Measurements from ENCODE around the gene MAZ.

MAZ gene

GRCh38 chr16:29857133-29857760, 50.9 kb downstream of the MAZ start:
- H3K4me3 ChIP-seq (IDR thresholded peaks at IDR 0.05; ENCODE audit: insufficient read depth, low read depth, low read length) = no peak overlapping the region
- no peak for TF ChIP-seq CTCF (conservative IDR thresholded peaks at IDR 0.05; ENCODE audit: low read depth, low read length)
- no peak overlapping the region for H3K27ac ChIP-seq
- H3K4me2 ChIP-seq = no peak overlapping the region
- peaks cover 6% of the 10 kb centered on the region; the same call in 1 of the 2 replicates for H3K79me2 ChIP-seq (ENCODE audit: insufficient read depth, low read depth)
- peaks cover 4% of the 10 kb centered on the region; the same call in 1 of the 2 replicates for H3K36me3 ChIP-seq (ENCODE audit: insufficient read depth)
- peaks cover 11% of the 10 kb centered on the region for H3K4me1 ChIP-seq (ENCODE audit: low read depth, poor library complexity, severe bottlenecking)
- H3K9ac ChIP-seq = no peak overlapping the region
- no peak overlapping the region for H2AFZ ChIP-seq (ENCODE audit: low read depth)
- no peaks in the 10 kb centered on the region for H3K27me3 ChIP-seq (ENCODE audit: insufficient read depth, low read depth)
- no peaks in the 10 kb centered on the region for H4K20me1 ChIP-seq (ENCODE audit: insufficient read depth)

- Histone ChIP-seq H3K4me3 (IDR thresholded peaks at IDR 0.05; ENCODE audit: insufficient read depth, low read depth, low read length) (no peak overlapping the region), H2AFZ (ENCODE audit: low read depth) (no peak overlapping the region), H3K27ac (no peak overlapping the region), H3K4me2 (no peak overlapping the region), H3K9ac (no peak overlapping the region), H3K27me3 (ENCODE audit: insufficient read depth, low read depth) (no peaks in the 10 kb centered on the region), H3K36me3 (ENCODE audit: insufficient read depth) (peaks cover 4% of the 10 kb centered on the region; the same call in 1 of the 2 replicates), H4K20me1 (ENCODE audit: insufficient read depth) (no peaks in the 10 kb centered on the region), H3K79me2 (ENCODE audit: insufficient read depth, low read depth) (peaks cover 13% of the 10 kb centered on the region; the same call in 1 of the 2 replicates), H3K4me1 (ENCODE audit: low read depth, poor library complexity, severe bottlenecking) (peaks cover 13% of the 10 kb centered on the region)
- TF ChIP-seq CTCF (conservative IDR thresholded peaks at IDR 0.05; ENCODE audit: low read depth, low read length) = no peak
Measured at GRCh38 chr16:29858149-29858849, 52.0 kb downstream of the MAZ start.

- Histone ChIP-seq H3K4me2 (no peak overlapping the region), H2AFZ (ENCODE audit: low read depth) (no peak overlapping the region), H3K36me3 (ENCODE audit: insufficient read depth) (peaks cover 4% of the 10 kb centered on the region; the same call in 1 of the 2 replicates), H3K9ac (no peak overlapping the region), H3K27me3 (ENCODE audit: insufficient read depth, low read depth) (no peaks in the 10 kb centered on the region), H3K27ac (no peak overlapping the region), H3K4me1 (ENCODE audit: low read depth, poor library complexity, severe bottlenecking) (peaks cover 17% of the 10 kb centered on the region), H3K4me3 (IDR thresholded peaks at IDR 0.05; ENCODE audit: insufficient read depth, low read depth, low read length) (no peak overlapping the region), H3K79me2 (ENCODE audit: insufficient read depth, low read depth) (peaks cover 13% of the 10 kb centered on the region; the same call in 1 of the 2 replicates), H4K20me1 (ENCODE audit: insufficient read depth) (no peaks in the 10 kb centered on the region)
- TF ChIP-seq CTCF (conservative IDR thresholded peaks at IDR 0.05; ENCODE audit: low read depth, low read length) = no peak
Measured at GRCh38 chr16:29858974-29859373, 52.6 kb downstream of the MAZ start.

GRCh38 chr16:29860218-29860617, 53.9 kb downstream of the MAZ start:
- Histone ChIP-seq H3K4me1 (ENCODE audit: low read depth, poor library complexity, severe bottlenecking) (peaks cover 17% of the 10 kb centered on the region), H3K27me3 (ENCODE audit: insufficient read depth, low read depth) (no peaks in the 10 kb centered on the region), H3K4me2 (no peak overlapping the region), H4K20me1 (ENCODE audit: insufficient read depth) (no peaks in the 10 kb centered on the region), H2AFZ (ENCODE audit: low read depth) (no peak overlapping the region), H3K27ac (no peak overlapping the region), H3K36me3 (ENCODE audit: insufficient read depth) (peaks cover 4% of the 10 kb centered on the region; the same call in 1 of the 2 replicates), H3K79me2 (ENCODE audit: insufficient read depth, low read depth) (peaks cover 13% of the 10 kb centered on the region; the same call in 1 of the 2 replicates), H3K9ac (no peak overlapping the region), H3K4me3 (IDR thresholded peaks at IDR 0.05; ENCODE audit: insufficient read depth, low read depth, low read length) (no peak overlapping the region)
- no peak for TF ChIP-seq CTCF (conservative IDR thresholded peaks at IDR 0.05; ENCODE audit: low read depth, low read length)
